ENCODE results near the gene LKAAEAR1. TPM values are rescaled to one million over a fixed set of nuclear protein-coding genes. Genes with fewer than 3 reads are reported as not detected.

The LKAAEAR1 gene
- total RNA-seq, 1 experiment from 2014 or later = 1.7 TPM

GRCh38 chr20:64038565-64039292, 45.5 kb downstream of the LKAAEAR1 start (continued):
- TF ChIP-seq NFE2L1 (CRISPR knock-in tag; IDR thresholded peaks at IDR 0.05) (no peak), ZNF671 (CRISPR knock-in tag; IDR thresholded peaks at IDR 0.05) (no peak), TP53 (CRISPR knock-in tag; IDR thresholded peaks at IDR 0.05) (0 out of 2 replicates have a peak, but pooled peaks have one; percentile 24), ZNF121 (CRISPR knock-in tag; IDR thresholded peaks at IDR 0.05) (no peak), JUN (CRISPR knock-in tag; IDR thresholded peaks at IDR 0.05) (no peak), HMGA2 (CRISPR knock-in tag; IDR thresholded peaks at IDR 0.05) (no peak), ATF1 (CRISPR knock-in tag; IDR thresholded peaks at IDR 0.05) (no peak), ELF4 (CRISPR knock-in tag; IDR thresholded peaks at IDR 0.05; ENCODE audit: low read depth) (peak; percentile 60; the same call in 1 of the 2 replicates), SMAD3 (CRISPR knock-in tag; IDR thresholded peaks at IDR 0.05; ENCODE audit: borderline replicate concordance) (no peak; the same call in 1 of the 2 replicates), CREM (CRISPR knock-in tag; IDR thresholded peaks at IDR 0.05) (no peak), EMX1 (CRISPR knock-in tag; IDR thresholded peaks at IDR 0.05) (no peak), FOXP1 (CRISPR knock-in tag; IDR thresholded peaks at IDR 0.05; ENCODE audit: borderline replicate concordance) (peak; percentile 32; the same call in 1 of the 2 replicates), GABPB1 (CRISPR knock-in tag; IDR thresholded peaks at IDR 0.05) (no peak), RORB (CRISPR knock-in tag; IDR thresholded peaks at IDR 0.05) (no peak), E2F5 (CRISPR knock-in tag; IDR thresholded peaks at IDR 0.05) (no peak), ZNF396 (CRISPR knock-in tag; IDR thresholded peaks at IDR 0.05; ENCODE audit: borderline replicate concordance) (no peak), MAX (CRISPR knock-in tag; IDR thresholded peaks at IDR 0.05) (peak; percentile 61), SP1 (CRISPR knock-in tag; conservative IDR thresholded peaks at IDR 0.05) (peak; percentile 83), ZNF317 (CRISPR knock-in tag; IDR thresholded peaks at IDR 0.05; ENCODE audit: borderline replicate concordance, low read depth) (no peak), HMGXB4 (CRISPR knock-in tag; IDR thresholded peaks at IDR 0.05) (peak; percentile 80; the same call in 1 of the 2 replicates), TCF7 (CRISPR knock-in tag; IDR thresholded peaks at IDR 0.05; ENCODE audit: low read depth) (no peak), TEAD4 (CRISPR knock-in tag; IDR thresholded peaks at IDR 0.05) (no peak)
- TF ChIP-seq, protein P1, sequence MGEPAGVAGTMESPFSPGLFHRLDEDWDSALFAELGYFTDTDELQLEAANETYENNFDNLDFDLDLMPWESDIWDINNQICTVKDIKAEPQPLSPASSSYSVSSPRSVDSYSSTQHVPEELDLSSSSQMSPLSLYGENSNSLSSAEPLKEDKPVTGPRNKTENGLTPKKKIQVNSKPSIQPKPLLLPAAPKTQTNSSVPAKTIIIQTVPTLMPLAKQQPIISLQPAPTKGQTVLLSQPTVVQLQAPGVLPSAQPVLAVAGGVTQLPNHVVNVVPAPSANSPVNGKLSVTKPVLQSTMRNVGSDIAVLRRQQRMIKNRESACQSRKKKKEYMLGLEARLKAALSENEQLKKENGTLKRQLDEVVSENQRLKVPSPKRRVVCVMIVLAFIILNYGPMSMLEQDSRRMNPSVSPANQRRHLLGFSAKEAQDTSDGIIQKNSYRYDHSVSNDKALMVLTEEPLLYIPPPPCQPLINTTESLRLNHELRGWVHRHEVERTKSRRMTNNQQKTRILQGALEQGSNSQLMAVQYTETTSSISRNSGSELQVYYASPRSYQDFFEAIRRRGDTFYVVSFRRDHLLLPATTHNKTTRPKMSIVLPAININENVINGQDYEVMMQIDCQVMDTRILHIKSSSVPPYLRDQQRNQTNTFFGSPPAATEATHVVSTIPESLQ (CRISPR knock-in tag; IDR thresholded peaks at IDR 0.05) = no peak
- TF ChIP-seq, protein P2, sequence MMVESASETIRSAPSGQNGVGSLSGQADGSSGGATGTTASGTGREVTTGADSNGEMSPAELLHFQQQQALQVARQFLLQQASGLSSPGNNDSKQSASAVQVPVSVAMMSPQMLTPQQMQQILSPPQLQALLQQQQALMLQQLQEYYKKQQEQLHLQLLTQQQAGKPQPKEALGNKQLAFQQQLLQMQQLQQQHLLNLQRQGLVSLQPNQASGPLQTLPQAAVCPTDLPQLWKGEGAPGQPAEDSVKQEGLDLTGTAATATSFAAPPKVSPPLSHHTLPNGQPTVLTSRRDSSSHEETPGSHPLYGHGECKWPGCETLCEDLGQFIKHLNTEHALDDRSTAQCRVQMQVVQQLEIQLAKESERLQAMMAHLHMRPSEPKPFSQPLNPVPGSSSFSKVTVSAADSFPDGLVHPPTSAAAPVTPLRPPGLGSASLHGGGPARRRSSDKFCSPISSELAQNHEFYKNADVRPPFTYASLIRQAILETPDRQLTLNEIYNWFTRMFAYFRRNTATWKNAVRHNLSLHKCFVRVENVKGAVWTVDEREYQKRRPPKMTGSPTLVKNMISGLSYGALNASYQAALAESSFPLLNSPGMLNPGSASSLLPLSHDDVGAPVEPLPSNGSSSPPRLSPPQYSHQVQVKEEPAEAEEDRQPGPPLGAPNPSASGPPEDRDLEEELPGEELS (CRISPR knock-in tag; IDR thresholded peaks at IDR 0.05) = no peak
- TF ChIP-seq, protein P3, sequence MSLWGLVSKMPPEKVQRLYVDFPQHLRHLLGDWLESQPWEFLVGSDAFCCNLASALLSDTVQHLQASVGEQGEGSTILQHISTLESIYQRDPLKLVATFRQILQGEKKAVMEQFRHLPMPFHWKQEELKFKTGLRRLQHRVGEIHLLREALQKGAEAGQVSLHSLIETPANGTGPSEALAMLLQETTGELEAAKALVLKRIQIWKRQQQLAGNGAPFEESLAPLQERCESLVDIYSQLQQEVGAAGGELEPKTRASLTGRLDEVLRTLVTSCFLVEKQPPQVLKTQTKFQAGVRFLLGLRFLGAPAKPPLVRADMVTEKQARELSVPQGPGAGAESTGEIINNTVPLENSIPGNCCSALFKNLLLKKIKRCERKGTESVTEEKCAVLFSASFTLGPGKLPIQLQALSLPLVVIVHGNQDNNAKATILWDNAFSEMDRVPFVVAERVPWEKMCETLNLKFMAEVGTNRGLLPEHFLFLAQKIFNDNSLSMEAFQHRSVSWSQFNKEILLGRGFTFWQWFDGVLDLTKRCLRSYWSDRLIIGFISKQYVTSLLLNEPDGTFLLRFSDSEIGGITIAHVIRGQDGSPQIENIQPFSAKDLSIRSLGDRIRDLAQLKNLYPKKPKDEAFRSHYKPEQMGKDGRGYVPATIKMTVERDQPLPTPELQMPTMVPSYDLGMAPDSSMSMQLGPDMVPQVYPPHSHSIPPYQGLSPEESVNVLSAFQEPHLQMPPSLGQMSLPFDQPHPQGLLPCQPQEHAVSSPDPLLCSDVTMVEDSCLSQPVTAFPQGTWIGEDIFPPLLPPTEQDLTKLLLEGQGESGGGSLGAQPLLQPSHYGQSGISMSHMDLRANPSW (CRISPR knock-in tag; conservative IDR thresholded peaks at IDR 0.05; ENCODE audit: low read depth) = no peak
- TF ChIP-seq, protein P4, sequence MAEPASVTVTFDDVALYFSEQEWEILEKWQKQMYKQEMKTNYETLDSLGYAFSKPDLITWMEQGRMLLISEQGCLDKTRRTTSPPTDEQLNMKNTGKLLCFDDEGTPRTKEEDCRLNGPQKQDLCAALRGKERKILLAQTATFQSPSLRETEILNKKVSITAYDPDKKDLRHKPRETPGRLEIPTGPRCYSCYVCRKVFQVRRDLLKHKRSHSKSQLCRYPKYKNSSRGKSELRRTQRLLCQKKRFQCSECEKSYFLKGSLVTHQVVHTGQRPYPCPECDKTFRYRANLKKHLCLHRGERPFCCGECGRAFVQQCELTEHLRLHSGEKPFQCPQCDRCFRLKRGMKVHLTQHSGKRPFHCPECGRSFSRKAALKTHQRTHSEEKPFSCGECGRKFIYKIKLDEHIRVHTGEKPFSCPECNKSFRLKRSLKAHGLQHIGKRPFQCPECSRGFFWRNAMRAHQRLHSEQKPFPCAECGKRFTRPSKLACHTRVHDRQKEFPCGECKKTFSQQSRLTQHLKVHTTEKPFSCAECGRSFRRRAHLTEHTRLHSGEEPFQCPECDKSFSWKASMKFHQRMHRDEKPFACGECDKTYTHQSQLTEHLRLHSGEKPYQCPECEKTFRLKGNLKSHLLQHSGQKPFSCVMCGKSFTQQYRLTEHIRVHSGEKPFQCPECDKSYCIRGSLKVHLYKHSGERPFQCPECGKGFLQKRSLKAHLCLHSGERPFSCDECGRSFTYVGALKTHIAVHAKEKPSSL (CRISPR knock-in tag; conservative IDR thresholded peaks at IDR 0.05) = no peak
- TF ChIP-seq, protein P5, sequence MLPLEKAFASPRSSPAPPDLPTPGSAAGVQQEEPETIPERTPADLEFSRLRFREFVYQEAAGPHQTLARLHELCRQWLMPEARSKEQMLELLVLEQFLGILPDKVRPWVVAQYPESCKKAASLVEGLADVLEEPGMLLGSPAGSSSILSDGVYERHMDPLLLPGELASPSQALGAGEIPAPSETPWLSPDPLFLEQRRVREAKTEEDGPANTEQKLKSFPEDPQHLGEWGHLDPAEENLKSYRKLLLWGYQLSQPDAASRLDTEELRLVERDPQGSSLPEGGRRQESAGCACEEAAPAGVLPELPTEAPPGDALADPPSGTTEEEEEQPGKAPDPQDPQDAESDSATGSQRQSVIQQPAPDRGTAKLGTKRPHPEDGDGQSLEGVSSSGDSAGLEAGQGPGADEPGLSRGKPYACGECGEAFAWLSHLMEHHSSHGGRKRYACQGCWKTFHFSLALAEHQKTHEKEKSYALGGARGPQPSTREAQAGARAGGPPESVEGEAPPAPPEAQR (CRISPR knock-in tag; IDR thresholded peaks at IDR 0.05) = no peak

All from WTC11 (cell line).